GM19372 (cell line): ENCODE results near the gene GAK.

Source experiments
- ATAC-seq: cut with Tn5 transposase; IDR thresholded peaks from one replicate; pipeline ENCODE4 v1.9.1; 2021; ENCODE audit warnings: mild to moderate bottlenecking, low read depth, moderate library complexity; ENCODE audit not compliant: unreplicated experiment

Gene GAK

GRCh38 chr4:965048-965765 is 33.1 kb upstream of the GAK start:
- ATAC-seq = no peak

GRCh38 chr4:964346-965025 is 32.4 kb upstream of the GAK start:
- ATAC-seq = no peak

DNA sequence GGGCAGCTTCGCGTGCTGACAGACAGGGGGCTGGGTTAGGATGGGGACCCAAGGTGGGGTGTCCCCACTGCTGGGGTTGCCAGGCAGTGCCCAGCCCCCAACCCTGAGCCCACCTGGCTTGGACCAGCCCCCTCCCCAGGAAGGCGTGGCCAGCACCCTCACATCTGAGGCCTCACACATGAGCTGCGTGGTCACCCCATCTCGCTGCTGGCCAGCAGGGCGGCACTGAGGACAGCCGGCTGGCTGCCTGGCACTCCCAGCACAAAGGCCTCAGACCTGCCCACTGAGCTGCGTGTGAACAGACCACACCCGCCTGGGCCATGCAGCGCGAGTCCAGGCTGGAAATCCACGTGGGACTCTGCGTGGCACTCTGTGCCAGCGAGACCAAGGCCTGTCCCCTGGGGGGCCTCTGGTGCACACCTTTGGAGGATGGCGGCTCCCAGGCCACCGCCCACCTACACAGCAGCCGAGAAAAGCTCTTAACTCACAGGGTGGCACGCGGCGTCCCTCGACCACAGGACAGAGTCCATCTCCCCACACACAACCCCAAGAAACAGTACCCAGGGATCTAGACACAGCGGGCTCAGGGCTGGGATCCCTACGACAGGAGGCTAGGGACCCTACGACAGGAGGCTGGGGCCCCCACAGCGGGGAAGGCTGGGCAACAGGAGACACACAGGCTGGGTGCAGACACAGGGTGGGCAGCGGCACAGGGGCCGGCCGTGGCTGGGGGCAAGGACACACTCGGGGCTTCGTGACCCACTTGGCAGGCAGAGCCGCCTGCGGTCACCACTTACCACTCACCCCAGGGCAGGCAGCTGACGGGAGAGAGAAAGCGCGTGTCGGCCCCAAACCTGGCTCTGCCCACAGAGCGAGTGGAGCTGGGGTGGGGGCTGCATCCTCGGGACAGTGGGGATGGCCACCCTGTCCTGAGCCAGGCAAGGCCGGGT is 31.4 kb upstream of the GAK start:
- no peak for ATAC-seq

DNA sequence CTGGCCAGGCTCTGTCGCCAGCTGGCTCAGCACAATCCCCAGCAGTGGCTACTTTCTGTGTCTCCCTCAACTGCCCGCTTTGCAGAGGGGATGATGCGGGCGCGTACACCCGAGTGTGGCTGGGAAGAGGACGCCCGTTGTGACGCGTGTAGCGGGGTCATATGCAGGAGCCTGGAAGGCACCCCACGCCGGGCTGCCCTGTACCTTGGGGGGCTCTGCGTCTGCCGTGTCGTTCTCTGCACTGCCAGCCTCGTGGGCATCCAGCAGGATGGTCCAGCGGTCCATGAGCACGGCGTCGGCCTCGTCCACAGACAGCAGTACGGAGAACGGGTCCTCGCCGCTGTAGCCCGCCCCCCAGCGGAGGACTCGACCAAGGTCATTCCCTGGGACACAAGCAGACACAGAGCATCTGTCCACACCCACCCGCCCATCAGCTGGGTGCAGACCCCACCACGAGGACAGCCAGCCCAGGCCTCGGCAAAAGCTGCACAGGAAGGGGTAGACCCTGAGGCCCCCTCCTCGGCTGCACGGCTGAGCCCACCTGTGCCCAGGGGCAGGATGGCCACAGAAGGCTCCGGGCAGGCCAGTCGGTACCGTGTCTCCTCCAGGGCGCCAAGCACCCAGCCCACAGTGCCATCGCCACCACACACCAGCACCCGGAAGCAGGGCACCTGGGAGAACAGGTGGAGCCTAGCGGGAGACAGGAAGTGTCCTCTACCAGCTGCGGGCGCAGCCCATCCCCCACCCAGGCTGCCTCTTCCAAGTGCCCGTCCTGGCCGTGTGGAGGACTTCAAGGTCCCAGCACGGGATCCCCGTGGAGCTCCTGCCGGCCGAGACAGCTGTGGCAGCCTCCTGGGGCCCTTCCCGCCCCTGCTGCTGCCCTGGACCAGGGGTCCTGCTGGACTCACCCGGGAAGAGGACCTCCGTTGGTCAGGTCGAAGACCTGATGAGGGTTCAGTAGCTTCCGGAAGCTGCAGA is 30.4 kb upstream of the GAK start:
- ATAC-seq = no peak

- no peak for ATAC-seq
Observed at GRCh38 chr4:961351-962230, 29.5 kb upstream of the GAK start.

DNA sequence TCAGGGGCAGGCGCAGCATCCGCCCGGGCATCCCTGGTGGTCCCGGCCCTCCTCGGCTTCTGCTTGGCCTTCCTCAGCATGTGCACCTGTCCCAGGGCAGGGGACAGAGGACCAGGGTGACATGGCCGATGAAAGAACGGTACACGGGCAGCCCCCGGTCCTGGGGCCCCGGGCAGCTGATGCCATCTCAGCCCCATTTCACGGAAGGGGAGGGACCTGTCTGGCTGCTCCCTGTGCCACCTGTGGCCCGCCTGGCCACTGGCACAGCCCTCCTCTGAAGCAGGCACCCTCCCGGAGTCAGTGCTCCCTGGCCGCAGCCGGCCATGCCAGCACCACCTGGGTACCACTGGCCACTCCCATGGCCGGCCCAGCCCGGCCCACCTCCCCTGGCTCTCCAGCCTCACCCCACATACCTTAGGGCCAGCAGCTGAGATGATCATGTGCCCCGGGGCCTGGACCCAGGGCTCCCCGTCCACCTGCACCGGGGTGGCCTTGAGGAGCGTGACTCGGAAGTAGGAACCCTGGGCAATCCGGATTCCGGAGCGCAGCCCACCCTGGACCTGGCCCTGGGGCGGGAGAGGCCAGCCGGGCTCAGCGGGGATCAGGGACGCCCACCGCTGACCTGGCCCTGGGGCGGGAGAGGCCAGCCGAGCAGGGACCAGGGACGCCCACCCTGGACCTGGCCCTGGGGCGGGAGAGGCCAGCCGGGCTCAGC is 28.7 kb upstream of the GAK start:
- no peak for ATAC-seq

- ATAC-seq = no peak
Observed at GRCh38 chr4:960140-960635, 28.1 kb upstream of the GAK start.

- no peak for ATAC-seq
Observed at GRCh38 chr4:959338-960139, 27.4 kb upstream of the GAK start.

DNA sequence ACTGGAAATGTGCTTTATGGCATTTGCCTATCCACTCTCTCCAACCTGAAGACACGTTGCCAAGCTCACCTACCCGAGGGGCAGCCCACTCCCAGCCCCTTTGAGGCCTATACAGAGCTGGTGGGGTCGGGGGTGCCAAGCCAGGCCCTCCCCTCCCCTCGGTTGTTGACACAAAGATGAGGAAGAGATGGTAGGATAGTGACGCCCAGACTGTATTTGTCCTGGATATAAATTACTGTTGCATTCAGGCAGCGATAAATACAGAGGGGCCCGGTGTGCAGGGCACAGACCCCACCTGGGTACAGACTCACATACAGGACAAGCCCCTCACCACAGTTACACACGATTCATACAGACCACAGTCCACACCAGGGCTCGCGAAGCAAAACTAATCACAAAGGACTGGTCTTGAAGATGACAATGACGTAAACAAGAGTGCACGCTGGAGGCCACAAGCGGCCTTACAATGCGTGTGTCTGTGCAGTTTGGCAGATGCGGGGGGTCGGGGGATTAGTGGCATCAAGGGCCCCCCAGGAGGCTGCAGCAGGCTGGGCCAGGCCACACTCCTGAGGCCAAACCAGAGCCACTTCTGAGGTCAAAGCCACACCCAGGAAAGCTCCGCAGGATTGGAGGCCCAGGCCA is 26.7 kb upstream of the GAK start:
- ATAC-seq = no peak

DNA sequence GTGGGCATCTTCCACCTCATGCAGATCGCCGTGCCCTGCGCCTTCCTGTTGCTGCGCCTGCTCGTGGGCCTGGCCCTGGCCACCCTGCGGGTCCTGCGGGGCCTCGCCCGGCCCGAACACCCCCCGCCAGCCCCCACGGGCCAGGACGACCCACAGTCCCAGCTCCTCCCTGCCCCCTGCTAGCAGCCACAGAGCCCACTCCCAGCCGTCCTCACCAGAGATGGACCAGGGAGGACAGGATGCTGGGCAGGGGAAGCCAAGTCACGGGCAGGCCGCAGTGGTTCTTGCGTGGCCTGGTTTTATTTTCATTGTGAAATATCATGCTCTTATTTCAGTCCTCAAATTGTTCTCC is 26.2 kb upstream of the GAK start:
- no peak for ATAC-seq

GRCh38 chr4:957581-958313 is 25.6 kb upstream of the GAK start:
- no peak for ATAC-seq

DNA sequence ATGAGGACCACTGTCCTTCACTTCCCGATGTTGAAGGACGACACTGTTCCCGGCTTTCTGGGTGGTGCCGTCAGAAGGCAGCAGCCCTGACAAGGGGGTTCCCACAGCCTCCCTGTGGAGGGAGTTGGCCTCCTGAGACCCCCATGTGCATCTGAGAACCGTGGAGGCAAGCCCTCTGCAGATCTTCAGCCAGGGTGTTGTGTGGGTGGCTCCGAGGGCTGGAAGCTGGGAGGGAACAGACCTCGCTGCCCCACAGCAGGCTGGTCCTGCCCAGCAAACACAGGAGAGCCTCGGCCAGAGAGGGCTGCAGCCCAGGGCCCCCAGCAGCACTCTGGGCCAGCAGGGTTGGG is 25.1 kb upstream of the GAK start:
- ATAC-seq = no peak

GRCh38 chr4:956531-957230 is 24.6 kb upstream of the GAK start:
- ATAC-seq = no peak

DNA sequence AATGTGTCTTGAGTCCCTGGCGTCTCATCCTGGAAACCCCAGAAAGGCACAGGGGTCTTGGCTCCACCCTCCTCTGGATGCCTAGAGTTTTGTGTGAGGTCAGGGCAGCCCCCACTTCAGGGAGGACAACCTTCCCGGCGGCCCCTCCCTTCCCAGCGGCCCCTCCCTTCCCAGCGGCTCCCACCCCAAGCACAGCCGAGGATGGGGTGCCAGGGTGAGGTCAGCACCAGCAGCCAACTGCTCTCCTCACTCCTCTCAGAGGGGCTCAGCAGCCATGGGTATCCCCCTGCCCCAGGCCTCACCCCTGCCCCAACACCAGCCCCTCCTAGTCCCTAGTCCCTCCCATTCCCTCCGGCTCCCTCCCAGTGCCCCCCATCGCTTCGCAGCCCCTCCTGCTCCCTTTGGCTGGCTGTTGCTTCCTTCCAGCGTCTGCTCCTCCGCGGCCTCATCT is 23.8 kb upstream of the GAK start:
- no peak for ATAC-seq

DNA sequence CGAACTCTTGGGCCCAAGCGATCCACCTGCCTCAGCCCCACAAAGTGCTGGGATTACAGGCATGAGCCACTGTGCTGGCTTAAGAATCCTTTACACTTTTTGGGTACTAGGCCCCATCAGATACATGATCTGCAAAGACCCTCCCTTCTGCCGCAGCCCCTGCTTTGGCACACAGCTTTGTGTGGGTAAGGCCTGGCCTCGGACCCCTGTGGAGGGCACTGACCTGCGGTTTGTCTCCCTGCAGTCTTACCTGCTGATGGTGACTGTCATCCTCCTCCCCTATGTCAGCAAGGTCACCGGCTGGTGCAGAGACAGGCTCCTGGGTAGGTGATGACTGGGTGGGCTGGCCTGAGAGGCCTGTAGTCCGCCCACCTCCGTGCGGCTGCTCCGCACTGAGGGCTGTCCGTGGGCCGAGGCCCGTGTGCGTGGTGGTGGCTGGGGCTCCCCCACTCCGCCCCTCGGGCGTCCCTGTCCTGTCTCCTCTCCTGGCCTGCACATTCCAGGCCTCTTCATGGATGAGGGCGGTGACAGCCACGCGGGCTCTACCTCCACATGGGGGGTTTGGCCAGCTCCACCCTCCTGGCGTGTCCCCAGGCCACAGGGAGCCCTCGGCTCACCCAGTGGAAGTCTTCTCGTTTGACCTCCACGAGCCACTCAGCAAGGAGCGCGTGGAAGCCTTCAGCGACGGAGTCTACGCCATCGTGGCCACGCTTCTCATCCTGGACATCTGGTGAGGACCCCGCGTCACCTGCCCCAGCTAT is 23.2 kb upstream of the GAK start:
- no peak for ATAC-seq
